ENCODE results near the gene PARP6.

Gene PARP6, protein sequence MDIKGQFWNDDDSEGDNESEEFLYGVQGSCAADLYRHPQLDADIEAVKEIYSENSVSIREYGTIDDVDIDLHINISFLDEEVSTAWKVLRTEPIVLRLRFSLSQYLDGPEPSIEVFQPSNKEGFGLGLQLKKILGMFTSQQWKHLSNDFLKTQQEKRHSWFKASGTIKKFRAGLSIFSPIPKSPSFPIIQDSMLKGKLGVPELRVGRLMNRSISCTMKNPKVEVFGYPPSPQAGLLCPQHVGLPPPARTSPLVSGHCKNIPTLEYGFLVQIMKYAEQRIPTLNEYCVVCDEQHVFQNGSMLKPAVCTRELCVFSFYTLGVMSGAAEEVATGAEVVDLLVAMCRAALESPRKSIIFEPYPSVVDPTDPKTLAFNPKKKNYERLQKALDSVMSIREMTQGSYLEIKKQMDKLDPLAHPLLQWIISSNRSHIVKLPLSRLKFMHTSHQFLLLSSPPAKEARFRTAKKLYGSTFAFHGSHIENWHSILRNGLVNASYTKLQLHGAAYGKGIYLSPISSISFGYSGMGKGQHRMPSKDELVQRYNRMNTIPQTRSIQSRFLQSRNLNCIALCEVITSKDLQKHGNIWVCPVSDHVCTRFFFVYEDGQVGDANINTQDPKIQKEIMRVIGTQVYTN

GRCh38 chr15:72272213-72272996 is at the start of gene PARP6:
Gene PARP6, minus strand, starts transcription at chr15:72272554. Its CDS starts 5,077 bp downstream, at chr15:72267477.
- ATAC-seq: peak; percentile 97 to 98

DNA sequence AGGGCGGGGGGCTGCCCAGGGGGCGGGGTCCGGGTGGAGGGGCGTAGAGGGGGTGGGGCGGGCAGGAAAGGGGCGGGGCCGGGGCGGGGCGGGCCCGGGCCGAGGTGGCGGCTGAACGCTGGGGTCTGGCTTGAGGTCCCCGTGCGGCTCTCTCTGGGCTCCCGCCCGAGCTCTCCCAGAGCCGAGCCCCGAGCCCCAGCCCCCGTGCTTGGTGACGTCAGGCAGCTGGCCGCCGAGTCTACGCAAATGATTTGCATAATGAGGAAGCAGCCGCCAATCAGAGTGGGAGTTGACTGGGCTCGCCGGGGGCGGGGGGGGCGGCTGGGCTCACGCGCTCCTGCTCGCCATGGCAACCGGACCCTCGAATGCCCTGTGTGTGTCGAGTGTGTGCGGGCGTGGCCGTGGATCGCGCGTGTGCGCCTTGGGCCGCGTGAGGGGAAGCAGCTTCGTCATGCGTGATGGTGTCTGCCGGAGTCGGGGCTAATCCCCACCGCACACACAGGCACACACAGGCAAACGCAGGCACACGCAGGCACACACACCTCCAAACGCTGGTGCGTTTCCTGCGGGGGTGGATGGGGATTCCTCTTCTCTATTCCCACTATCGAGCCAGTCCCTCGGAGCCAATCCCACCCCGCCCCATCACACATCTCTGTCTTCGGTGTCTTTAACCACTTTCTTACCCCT is 47.8 kb upstream of the PARP6 start, which contains the start of gene CELF6:
Gene CELF6 (minus strand): TSS at position 173 of the 687 bp plus-strand sequence. CDS start 283 bp downstream, outside the sequence.
- peak; percentile 75 to 80 for ATAC-seq

- peak; percentile 27 to 42 for ATAC-seq
Measured at GRCh38 chr15:72319360-72319984, 47.1 kb upstream of the PARP6 start.

DNA sequence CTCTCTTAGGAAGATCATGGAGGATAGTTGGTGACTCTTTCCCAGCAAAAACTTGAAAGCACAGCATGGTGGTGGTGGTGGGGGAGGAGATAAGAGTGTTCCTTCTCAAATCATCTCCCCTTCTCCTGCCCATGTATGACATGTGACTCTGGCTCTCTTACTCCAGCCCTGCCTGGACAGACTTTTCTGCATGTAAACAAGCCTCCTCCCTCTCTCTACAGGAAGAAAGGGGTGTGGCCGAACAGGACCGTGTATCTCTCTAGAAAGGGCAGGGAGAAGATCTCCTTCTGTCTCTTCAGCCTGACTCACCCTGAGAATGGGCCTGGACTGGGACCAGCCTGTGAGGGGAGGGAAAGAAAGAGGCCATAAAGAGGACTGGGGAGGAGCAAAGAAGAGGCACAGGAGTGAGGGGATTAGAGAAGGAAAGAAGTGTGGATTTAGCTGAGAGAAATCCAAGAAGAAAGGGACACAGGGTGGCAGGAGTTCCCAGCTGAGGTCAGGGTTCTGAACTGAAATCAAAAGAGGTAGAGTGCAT is 46.1 kb upstream of the PARP6 start:
- no peak for ATAC-seq

DNA sequence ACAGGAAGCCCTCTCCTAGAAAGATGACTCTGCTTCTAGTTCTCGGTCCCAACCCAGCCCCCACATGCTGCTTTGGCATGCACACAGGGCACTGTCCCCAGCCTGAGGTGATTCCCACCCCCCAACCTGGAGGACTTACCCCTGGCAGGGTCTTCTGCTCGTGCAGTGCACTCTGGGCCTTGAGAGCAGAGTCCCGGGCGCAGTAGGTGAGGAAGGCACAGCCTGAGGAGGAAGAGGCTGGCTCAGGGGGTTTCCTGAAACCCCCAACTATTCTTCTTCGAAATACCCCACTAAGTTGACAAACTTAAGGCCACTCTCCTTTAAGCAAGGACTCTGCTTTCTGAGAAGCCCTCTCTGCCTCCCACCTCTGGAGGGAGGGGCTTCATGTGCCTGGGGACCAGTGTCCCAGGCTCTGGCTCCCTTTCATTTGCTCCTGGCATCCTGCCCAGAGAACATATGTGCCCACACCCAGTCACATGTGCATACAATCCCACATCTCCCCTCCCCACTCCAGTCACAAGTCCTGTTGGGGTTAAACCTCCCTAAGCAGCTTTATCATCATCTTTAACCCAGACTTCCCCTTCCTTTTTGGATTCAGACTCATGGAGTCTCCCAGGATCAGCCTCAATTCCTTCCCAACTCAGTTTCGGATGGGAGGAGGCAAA is 43.5 kb upstream of the PARP6 start:
- no peak for ATAC-seq

GRCh38 chr15:72313881-72314280 is 41.5 kb upstream of the PARP6 start:
- no peak for ATAC-seq

DNA sequence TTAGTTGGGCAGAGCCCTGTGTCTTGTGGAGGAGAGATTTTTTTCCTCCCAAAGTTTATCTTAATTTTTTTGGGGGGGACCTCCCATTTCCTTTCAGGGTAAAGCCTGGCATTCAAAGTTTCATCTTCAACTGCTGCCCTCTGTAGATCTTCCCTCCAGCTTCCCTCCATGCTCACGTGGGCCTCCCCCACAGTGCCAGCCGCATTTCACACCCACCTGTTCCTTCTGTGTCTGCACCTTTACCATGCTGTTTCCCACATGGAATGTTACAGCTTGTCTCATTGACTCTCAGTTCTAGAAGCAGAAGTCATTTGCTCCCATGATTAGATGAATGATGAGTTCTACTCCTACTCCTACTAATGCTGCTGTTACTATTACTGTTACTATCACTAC is 41.1 kb upstream of the PARP6 start:
- ATAC-seq: no peak

GRCh38 chr15:72312605-72313447 is 40.5 kb upstream of the PARP6 start:
- peak; percentile 78 to 81 for ATAC-seq

- ATAC-seq: no peak
Measured at GRCh38 chr15:72307026-72307425, 34.7 kb upstream of the PARP6 start.

DNA sequence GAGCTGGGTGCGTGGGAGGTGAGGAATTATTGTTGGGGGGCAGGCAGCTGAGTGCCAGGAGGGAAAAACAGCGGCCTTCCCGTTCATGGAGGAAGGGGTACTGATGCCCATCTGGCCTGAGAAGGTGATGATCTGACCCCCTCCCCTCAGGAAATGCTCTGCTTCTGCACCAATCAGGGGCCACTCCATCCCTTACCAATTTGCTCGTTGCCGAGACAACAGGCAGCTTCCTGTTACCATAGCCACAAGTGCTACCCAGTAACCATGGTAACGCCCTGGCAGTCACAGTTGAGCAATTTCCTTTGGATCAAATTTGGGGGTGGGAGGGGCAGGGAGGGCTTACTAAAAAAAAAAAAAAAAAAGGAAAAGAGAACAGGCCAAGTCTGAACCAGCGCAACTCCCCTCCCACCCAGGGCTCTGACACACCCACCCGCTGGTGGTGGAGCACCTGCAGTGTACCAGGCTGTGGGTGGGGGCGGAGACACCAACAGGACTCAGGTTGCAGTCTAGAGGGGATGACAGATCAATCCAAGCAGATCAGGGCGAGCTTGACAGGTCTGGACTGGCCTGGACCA is 33.9 kb upstream of the PARP6 start:
- ATAC-seq: peak; percentile 56 to 58

DNA sequence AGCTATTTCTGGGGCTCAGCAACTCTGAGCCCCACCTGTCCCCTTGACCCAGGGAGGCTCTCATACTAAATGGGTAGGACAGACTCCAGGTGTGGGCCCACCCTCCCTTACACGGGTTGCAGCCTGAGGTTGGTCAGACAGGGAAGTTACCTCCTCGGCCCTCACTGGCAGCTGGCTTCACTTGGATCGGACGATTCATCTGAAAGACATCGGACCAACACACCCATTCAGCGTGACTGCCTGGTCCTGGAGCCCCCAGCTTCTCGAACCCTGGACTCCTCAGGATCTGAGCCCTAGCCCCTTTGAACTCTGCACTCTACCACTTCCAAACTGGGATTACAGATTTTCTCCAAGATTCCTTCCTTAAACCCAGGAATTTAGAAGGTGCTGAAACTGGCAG is 32.2 kb upstream of the PARP6 start:
- ATAC-seq: no peak

- no peak for ATAC-seq
Measured at GRCh38 chr15:72302955-72303354, 30.6 kb upstream of the PARP6 start.

DNA sequence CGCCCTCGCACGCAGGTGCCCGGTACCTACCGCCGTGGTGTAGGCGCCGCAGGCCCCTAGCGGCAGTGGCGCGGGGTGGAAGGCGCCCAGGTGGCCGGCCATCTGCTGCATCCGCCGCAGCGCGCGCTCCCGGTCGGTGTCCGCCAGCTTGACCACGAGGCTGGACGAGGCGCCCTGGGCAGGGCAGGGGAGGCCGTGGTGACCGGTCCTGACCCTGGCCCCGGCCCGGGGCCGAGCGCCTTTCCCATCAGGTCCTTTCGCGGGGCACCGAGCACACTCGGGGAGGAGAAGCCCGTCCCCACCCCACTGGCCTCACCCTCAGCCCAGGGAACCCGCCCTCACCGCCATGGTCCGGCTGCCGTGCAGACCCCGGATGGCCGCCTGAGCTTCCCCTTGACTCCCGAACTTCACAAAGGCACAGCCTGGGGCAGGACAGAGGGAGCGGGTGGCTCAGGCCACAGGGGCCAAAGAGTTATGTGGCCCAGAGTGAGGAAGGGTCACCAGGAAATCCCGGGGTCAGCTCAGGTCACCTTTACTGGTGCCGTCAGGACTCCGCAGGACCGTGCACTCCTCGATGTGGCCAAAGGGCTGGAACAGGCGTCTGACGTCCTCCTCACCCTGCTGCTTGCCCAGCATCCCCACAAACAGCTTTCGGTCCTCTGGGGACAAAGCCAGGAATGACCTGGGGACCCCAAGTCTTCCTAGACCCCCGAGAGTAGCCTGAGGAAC is 17.4 kb upstream of the PARP6 start:
- no peak for ATAC-seq

GRCh38 chr15:72288796-72289596 is 16.6 kb upstream of the PARP6 start:
- no peak for ATAC-seq

- peak; percentile 75 to 78 for ATAC-seq
Measured at GRCh38 chr15:72285927-72286516, 13.7 kb upstream of the PARP6 start.

DNA sequence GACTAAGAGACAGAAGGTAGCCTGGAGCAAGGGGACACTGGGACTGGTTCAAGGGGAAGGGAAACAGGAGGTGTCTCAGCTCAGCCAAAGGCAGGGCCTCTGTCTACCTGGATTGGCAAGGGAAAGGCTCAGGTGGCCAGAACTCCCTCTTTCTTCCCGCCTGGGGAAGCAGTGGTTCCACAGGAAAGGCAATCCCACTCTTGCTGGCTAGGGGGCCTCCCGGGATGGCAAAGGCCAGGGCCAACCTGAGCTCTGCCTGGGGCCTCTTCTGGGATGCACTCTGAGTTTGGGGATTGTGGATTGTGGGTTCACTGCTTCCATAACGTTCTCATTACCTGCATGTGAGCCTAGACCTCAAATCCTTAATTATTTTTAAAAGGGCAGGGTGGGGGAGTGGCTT is 13.0 kb upstream of the PARP6 start:
- no peak for ATAC-seq

GRCh38 chr15:72284781-72285180 is 12.4 kb upstream of the PARP6 start:
- ATAC-seq: no peak

DNA sequence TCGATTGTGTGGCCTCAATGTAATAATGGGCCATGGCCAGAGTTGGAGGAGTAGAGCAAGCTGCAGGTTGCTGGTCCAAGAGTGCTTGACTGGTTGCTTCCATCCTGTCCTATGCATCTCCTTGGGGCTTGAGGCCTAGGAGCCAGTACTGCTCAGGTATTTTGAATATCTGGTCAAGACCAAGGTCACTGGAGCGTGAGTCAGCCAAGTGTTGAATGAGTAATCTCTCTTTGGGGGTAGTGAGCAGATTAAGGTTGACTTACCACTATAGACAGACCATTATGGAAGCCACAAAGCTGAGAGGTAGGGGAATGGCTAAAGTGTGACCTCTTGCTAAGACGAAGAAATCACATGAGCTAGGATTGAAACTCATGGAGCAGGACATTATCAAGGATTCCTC is 9.4 kb upstream of the PARP6 start:
- no peak for ATAC-seq

Data from activated CD4-positive, CD25-positive, alpha-beta regulatory T cell treated with anti-CD3 and anti-CD28 coated beads, Interleukin-2, amount 50 U/mL, for 24 hours (primary cell).